Activated T-helper 2 cell treated with anti-CD3 and anti-CD28 coated beads, Interferon-gamma antibody, Interleukin-2, Interleukin-4, amounts not matched to agents 10 μg/mL and 5 μg/mL and 100 μg/mL, durations not matched to agents 14 hours and 24 hours and 36 hours (primary cell): Measurements from ENCODE around the gene CCDC88C. TPM values are rescaled to one million over a fixed set of nuclear protein-coding genes. Genes with fewer than 3 reads are reported as not detected.
A peak's percentile ranks its signal among the peaks of the same experiment; 100 is the strongest.

Experiments
- DNase-seq: peaks from one replicate; pipeline ENCODE4 v3.0.0; 2021; ENCODE audit warnings: low spot score
- H3K27ac Mint-ChIP-seq: one replicate; pipeline ENCODE4 v1.8.0; 2021; ENCODE audit warnings: mixed read lengths
- H3K27me3 Mint-ChIP-seq: one replicate; pipeline ENCODE4 v1.8.0; 2021; ENCODE audit warnings: low read depth, mixed read lengths
- H3K36me3 Mint-ChIP-seq: one replicate; pipeline ENCODE4 v1.8.0; 2021; ENCODE audit warnings: low read depth, mixed read lengths
- H3K4me1 Mint-ChIP-seq: one replicate; pipeline ENCODE4 v1.8.0; 2021; ENCODE audit warnings: low read depth, mixed read lengths
- H3K4me3 Mint-ChIP-seq: one replicate; pipeline ENCODE4 v1.8.0; 2021; ENCODE audit warnings: low read depth, mild to moderate bottlenecking, moderate library complexity, mixed read lengths
- H3K9me3 Mint-ChIP-seq: one replicate; pipeline ENCODE4 v1.8.0; 2021; ENCODE audit warnings: mixed read lengths
- intact Hi-C: fragments of 100-400 bp; cut with micrococcal nuclease; formaldehyde crosslinking; loops from one replicate; pipeline ENCODE4 v1.15.1; 2023
- total RNA-seq: library from RNA; stranded (reverse); gene quantifications from 2 replicates; pipeline ENCODE4 v1.2.3, GENCODE V29; 2022

Gene CCDC88C
- total RNA-seq, 1 donor from 2014 or later: 95.3 TPM

- no peaks in the 10 kb centered on the region for H3K9me3 Mint-ChIP-seq
- H3K27me3 Mint-ChIP-seq: no peaks in the 10 kb centered on the region
- peaks cover 27% of the 10 kb centered on the region for H3K36me3 Mint-ChIP-seq
- DNase-seq: no peak
- peak overlapping the region; percentile 95 for H3K27ac Mint-ChIP-seq
- H3K4me3 Mint-ChIP-seq: peak overlapping the region; percentile 46
- H3K4me1 Mint-ChIP-seq: peaks cover 93% of the 10 kb centered on the region
- intact Hi-C loops: loop anchor here (5.0 kb wide), 2 partner anchors 124 to 309 kb away; partner anchors contain the start of gene RPS6KA5
Observed at GRCh38 chr14:91371011-91371989, 46.3 kb downstream of the CCDC88C start.

- DNase-seq: no peak
- intact Hi-C loops: loop anchor here (5.0 kb wide), 2 partner anchors 123 to 308 kb away; partner anchors contain the start of gene RPS6KA5
- Mint-ChIP-seq H3K4me1 (peaks cover 86% of the 10 kb centered on the region), H3K36me3 (peaks cover 21% of the 10 kb centered on the region), H3K27me3 (no peaks in the 10 kb centered on the region), H3K9me3 (no peaks in the 10 kb centered on the region), H3K27ac (peak overlapping the region; percentile 95), H3K4me3 (peak overlapping the region; percentile 54)
Observed at GRCh38 chr14:91369628-91370445, 47.8 kb downstream of the CCDC88C start.

- H3K36me3 Mint-ChIP-seq: peaks cover 13% of the 10 kb centered on the region
- H3K9me3 Mint-ChIP-seq: no peaks in the 10 kb centered on the region
- intact Hi-C loops: no loop called here
- no peak overlapping the region for H3K4me3 Mint-ChIP-seq
- H3K4me1 Mint-ChIP-seq: peaks cover 81% of the 10 kb centered on the region
- no peaks in the 10 kb centered on the region for H3K27me3 Mint-ChIP-seq
- no peak for DNase-seq
- peak overlapping the region; percentile 95 for H3K27ac Mint-ChIP-seq
Observed at GRCh38 chr14:91368776-91369416, 48.7 kb downstream of the CCDC88C start.

- no peak for DNase-seq
- Mint-ChIP-seq H3K9me3 (no peaks in the 10 kb centered on the region), H3K4me3 (peak overlapping the region; percentile 48), H3K27me3 (no peaks in the 10 kb centered on the region), H3K27ac (peak overlapping the region; percentile 79), H3K36me3 (peaks cover 13% of the 10 kb centered on the region), H3K4me1 (peaks cover 68% of the 10 kb centered on the region)
- intact Hi-C loops: loop anchor here (1.0 kb wide), 1 partner anchor 16 kb away; no protein-coding TSS in a partner anchor
Observed at GRCh38 chr14:91367173-91368171, 50.1 kb downstream of the CCDC88C start.

GRCh38 chr14:91366749-91367148 is 50.9 kb downstream of the CCDC88C start:
- intact Hi-C loops: loop anchor here (1.0 kb wide), 1 partner anchor 15 kb away; no protein-coding TSS in a partner anchor
- H3K36me3 Mint-ChIP-seq: peaks cover 16% of the 10 kb centered on the region
- no peaks in the 10 kb centered on the region for H3K27me3 Mint-ChIP-seq
- H3K4me3 Mint-ChIP-seq: no peak overlapping the region
- H3K9me3 Mint-ChIP-seq: no peaks in the 10 kb centered on the region
- no peak for DNase-seq
- peak overlapping the region; percentile 79 for H3K27ac Mint-ChIP-seq
- peaks cover 66% of the 10 kb centered on the region for H3K4me1 Mint-ChIP-seq

- Mint-ChIP-seq H3K36me3 (peaks cover 17% of the 10 kb centered on the region), H3K4me3 (no peak overlapping the region), H3K4me1 (peaks cover 62% of the 10 kb centered on the region), H3K9me3 (no peaks in the 10 kb centered on the region), H3K27ac (peak overlapping the region; percentile 0), H3K27me3 (no peaks in the 10 kb centered on the region)
- intact Hi-C loops: no loop called here
- DNase-seq: no peak
Observed at GRCh38 chr14:91365552-91365951, 52.1 kb downstream of the CCDC88C start.

GRCh38 chr14:91364524-91365270 is 52.9 kb downstream of the CCDC88C start:
- H3K9me3 Mint-ChIP-seq: no peaks in the 10 kb centered on the region
- intact Hi-C loops: no loop called here

GRCh38 chr14:91363776-91364523 is 53.7 kb downstream of the CCDC88C start:
- intact Hi-C loops: no loop called here
- H3K9me3 Mint-ChIP-seq: no peaks in the 10 kb centered on the region
- H3K27me3 Mint-ChIP-seq: no peaks in the 10 kb centered on the region
- H3K27ac Mint-ChIP-seq: peak overlapping the region; percentile 36
- DNase-seq: no peak
- peaks cover 56% of the 10 kb centered on the region for H3K4me1 Mint-ChIP-seq
- peaks cover 24% of the 10 kb centered on the region for H3K36me3 Mint-ChIP-seq
- no peak overlapping the region for H3K4me3 Mint-ChIP-seq

More at GRCh38 chr14:91364524-91365270, 52.9 kb downstream of the CCDC88C start:
- no peak for DNase-seq
- no peaks in the 10 kb centered on the region for H3K27me3 Mint-ChIP-seq
- peaks cover 21% of the 10 kb centered on the region for H3K36me3 Mint-ChIP-seq
- peak overlapping the region; percentile 36 for H3K27ac Mint-ChIP-seq
- H3K4me1 Mint-ChIP-seq: peaks cover 58% of the 10 kb centered on the region
- H3K4me3 Mint-ChIP-seq: no peak overlapping the region

GRCh38 chr14:91361233-91361811 is 56.3 kb downstream of the CCDC88C start:
- Mint-ChIP-seq H3K4me1 (peaks cover 50% of the 10 kb centered on the region), H3K9me3 (no peaks in the 10 kb centered on the region), H3K27ac (no peak overlapping the region), H3K27me3 (no peaks in the 10 kb centered on the region), H3K4me3 (no peak overlapping the region), H3K36me3 (peaks cover 39% of the 10 kb centered on the region)
- DNase-seq: no peak
- intact Hi-C loops: no loop called here

GRCh38 chr14:91360490-91361232 is 57.0 kb downstream of the CCDC88C start:
- H3K4me3 Mint-ChIP-seq: no peak overlapping the region
- H3K27me3 Mint-ChIP-seq: no peaks in the 10 kb centered on the region
- intact Hi-C loops: no loop called here
- H3K4me1 Mint-ChIP-seq: peaks cover 54% of the 10 kb centered on the region
- no peaks in the 10 kb centered on the region for H3K9me3 Mint-ChIP-seq
- H3K27ac Mint-ChIP-seq: no peak overlapping the region
- no peak for DNase-seq
- H3K36me3 Mint-ChIP-seq: peaks cover 41% of the 10 kb centered on the region
